Measurements from ENCODE around the gene DTX3L. TPM values are rescaled to one million over a fixed set of nuclear protein-coding genes. Genes with fewer than 3 reads are reported as not detected.

DTX3L gene
- 9.9 TPM for total RNA-seq

GRCh38 chr3:122564155-122564912, at the start of gene DTX3L, which contains the start of gene PARP9:
DTX3L (plus strand) TSS chr3:122564338; CDS start chr3:122564427, 89 bp downstream.
PARP9 (minus strand) TSS chr3:122564300; CDS start chr3:122559620, 4,680 bp downstream.
- Histone ChIP-seq H3K4me1 (ENCODE audit: control insufficient read depth in 3 of 3, insufficient read depth in 3 of 3, low read length in 3 of 3) (peaks cover 11 to 23% (median 17%) of the 10 kb centered on the region in 3 donors), H3K9me3 (ENCODE audit: control insufficient read depth in 3 of 3, low read length in 3 of 3) (no peaks in the 10 kb centered on the region), H3K4me3 (ENCODE audit: low read length in 3 of 3) (peak within 1 kb of the TSS; percentile 85 to 91 (median 89)), H3K36me3 (ENCODE audit: control insufficient read depth in 3 of 3, insufficient read depth in 3 of 3, low read length in 3 of 3) (peaks cover 3 to 40% (median 27%) of the 10 kb centered on the region in 3 donors), H3K9ac (ENCODE audit: low read depth in 1 of 3, low read length in 3 of 3) (peak within 1 kb of the TSS; percentile 90 to 96 (median 91)), H3K27ac (ENCODE audit: low read depth, low read length) (peak within 1 kb of the TSS; percentile 97), H3K27me3 (ENCODE audit: control insufficient read depth in 3 of 3, insufficient read depth in 3 of 3, low read length in 3 of 3) (no peaks in the 10 kb centered on the region)

- no peaks in the 10 kb centered on the region for H3K36me3 ChIP-seq (ENCODE audit: control insufficient read depth in 3 of 3, insufficient read depth in 3 of 3, low read length in 3 of 3)
- H3K27ac ChIP-seq (ENCODE audit: low read depth, low read length), result peak overlapping the region; percentile 100
- no peaks in the 10 kb centered on the region for H3K27me3 ChIP-seq (ENCODE audit: control insufficient read depth in 3 of 3, insufficient read depth in 3 of 3, low read length in 3 of 3)
- peak overlapping the region; percentile 79 to 87 (median 86) for H3K4me3 ChIP-seq (ENCODE audit: low read length in 3 of 3)
- H3K9ac ChIP-seq (ENCODE audit: low read depth in 1 of 3, low read length in 3 of 3), result peak overlapping the region; percentile 92 to 99 (median 97)
- H3K4me1 ChIP-seq (ENCODE audit: control insufficient read depth in 3 of 3, insufficient read depth in 3 of 3, low read length in 3 of 3), result peaks cover 18 to 23% (median 23%) of the 10 kb centered on the region in 3 donors
- H3K9me3 ChIP-seq (ENCODE audit: control insufficient read depth in 3 of 3, low read length in 3 of 3), result no peaks in the 10 kb centered on the region
These were observed 49.1 kb upstream of the DTX3L start for GRCh38 chr3:122515020-122515468.

GRCh38 chr3:122515870-122516269, 48.3 kb upstream of the DTX3L start:
- Histone ChIP-seq H3K36me3 (ENCODE audit: control insufficient read depth in 3 of 3, insufficient read depth in 3 of 3, low read length in 3 of 3) (no peaks in the 10 kb centered on the region), H3K9ac (ENCODE audit: low read depth in 1 of 3, low read length in 3 of 3) (no peak overlapping the region), H3K27ac (ENCODE audit: low read depth, low read length) (no peak overlapping the region), H3K27me3 (ENCODE audit: control insufficient read depth in 3 of 3, insufficient read depth in 3 of 3, low read length in 3 of 3) (no peaks in the 10 kb centered on the region), H3K4me3 (ENCODE audit: low read length in 3 of 3) (no peak overlapping the region), H3K4me1 (ENCODE audit: control insufficient read depth in 3 of 3, insufficient read depth in 3 of 3, low read length in 3 of 3) (peaks cover 13 to 23% (median 19%) of the 10 kb centered on the region in 3 donors), H3K9me3 (ENCODE audit: control insufficient read depth in 3 of 3, low read length in 3 of 3) (no peaks in the 10 kb centered on the region)

- Histone ChIP-seq H3K27ac (ENCODE audit: low read depth, low read length) (no peak overlapping the region), H3K27me3 (ENCODE audit: control insufficient read depth in 3 of 3, insufficient read depth in 3 of 3, low read length in 3 of 3) (no peaks in the 10 kb centered on the region), H3K36me3 (ENCODE audit: control insufficient read depth in 3 of 3, insufficient read depth in 3 of 3, low read length in 3 of 3) (no peaks in the 10 kb centered on the region)
These were observed 47.2 kb upstream of the DTX3L start for GRCh38 chr3:122516846-122517360.

GRCh38 chr3:122519693-122520092, 44.4 kb upstream of the DTX3L start:
- Histone ChIP-seq H3K4me1 (ENCODE audit: control insufficient read depth in 3 of 3, insufficient read depth in 3 of 3, low read length in 3 of 3) (peaks cover 0 to 5% (median 2%) of the 10 kb centered on the region in 3 donors), H3K36me3 (ENCODE audit: control insufficient read depth in 3 of 3, insufficient read depth in 3 of 3, low read length in 3 of 3) (no peaks in the 10 kb centered on the region), H3K27me3 (ENCODE audit: control insufficient read depth in 3 of 3, insufficient read depth in 3 of 3, low read length in 3 of 3) (no peaks in the 10 kb centered on the region), H3K9ac (ENCODE audit: low read depth in 1 of 3, low read length in 3 of 3) (no peak overlapping the region), H3K4me3 (ENCODE audit: low read length in 3 of 3) (no peak overlapping the region), H3K27ac (ENCODE audit: low read depth, low read length) (no peak overlapping the region), H3K9me3 (ENCODE audit: control insufficient read depth in 3 of 3, low read length in 3 of 3) (no peaks in the 10 kb centered on the region)

More at GRCh38 chr3:122516846-122517360, 47.2 kb upstream of the DTX3L start:
- H3K4me3 ChIP-seq (ENCODE audit: low read length in 3 of 3), result no peak overlapping the region
- H3K9ac ChIP-seq (ENCODE audit: low read depth in 1 of 3, low read length in 3 of 3), result no peak overlapping the region
- H3K4me1 ChIP-seq (ENCODE audit: control insufficient read depth in 3 of 3, insufficient read depth in 3 of 3, low read length in 3 of 3), result peaks cover 5 to 16% (median 11%) of the 10 kb centered on the region in 3 donors
- no peaks in the 10 kb centered on the region for H3K9me3 ChIP-seq (ENCODE audit: control insufficient read depth in 3 of 3, low read length in 3 of 3)

GRCh38 chr3:122520861-122521260, 43.3 kb upstream of the DTX3L start:
- Histone ChIP-seq H3K9ac (ENCODE audit: low read depth in 1 of 3, low read length in 3 of 3) (no peak overlapping the region), H3K9me3 (ENCODE audit: control insufficient read depth in 3 of 3, low read length in 3 of 3) (no peaks in the 10 kb centered on the region), H3K4me3 (ENCODE audit: low read length in 3 of 3) (no peak overlapping the region), H3K27ac (ENCODE audit: low read depth, low read length) (no peak overlapping the region), H3K4me1 (ENCODE audit: control insufficient read depth in 3 of 3, insufficient read depth in 3 of 3, low read length in 3 of 3) (no peaks in the 10 kb centered on the region), H3K27me3 (ENCODE audit: control insufficient read depth in 3 of 3, insufficient read depth in 3 of 3, low read length in 3 of 3) (no peaks in the 10 kb centered on the region), H3K36me3 (ENCODE audit: control insufficient read depth in 3 of 3, insufficient read depth in 3 of 3, low read length in 3 of 3) (no peaks in the 10 kb centered on the region)

- no peak overlapping the region for H3K9ac ChIP-seq (ENCODE audit: low read depth in 1 of 3, low read length in 3 of 3)
- no peaks in the 10 kb centered on the region for H3K27me3 ChIP-seq (ENCODE audit: control insufficient read depth in 3 of 3, insufficient read depth in 3 of 3, low read length in 3 of 3)
- peaks cover 4 to 10% (median 4%) of the 10 kb centered on the region in 3 donors for H3K36me3 ChIP-seq (ENCODE audit: control insufficient read depth in 3 of 3, insufficient read depth in 3 of 3, low read length in 3 of 3)
- H3K4me3 ChIP-seq (ENCODE audit: low read length in 3 of 3), result no peak overlapping the region
- H3K27ac ChIP-seq (ENCODE audit: low read depth, low read length), result no peak overlapping the region
- no peaks in the 10 kb centered on the region for H3K4me1 ChIP-seq (ENCODE audit: control insufficient read depth in 3 of 3, insufficient read depth in 3 of 3, low read length in 3 of 3)
- no peaks in the 10 kb centered on the region for H3K9me3 ChIP-seq (ENCODE audit: control insufficient read depth in 3 of 3, low read length in 3 of 3)
These were observed 40.8 kb upstream of the DTX3L start for GRCh38 chr3:122523317-122523716.

GRCh38 chr3:122530164-122530563, 34.0 kb upstream of the DTX3L start:
- no peak overlapping the region for H3K27ac ChIP-seq (ENCODE audit: low read depth, low read length)
- H3K9ac ChIP-seq (ENCODE audit: low read depth in 1 of 3, low read length in 3 of 3), result no peak overlapping the region
- no peaks in the 10 kb centered on the region for H3K9me3 ChIP-seq (ENCODE audit: control insufficient read depth in 3 of 3, low read length in 3 of 3)
- no peaks in the 10 kb centered on the region for H3K4me1 ChIP-seq (ENCODE audit: control insufficient read depth in 3 of 3, insufficient read depth in 3 of 3, low read length in 3 of 3)
- no peak overlapping the region for H3K4me3 ChIP-seq (ENCODE audit: low read length in 3 of 3)
- H3K36me3 ChIP-seq (ENCODE audit: control insufficient read depth in 3 of 3, insufficient read depth in 3 of 3, low read length in 3 of 3), result peaks cover 19 to 55% (median 46%) of the 10 kb centered on the region in 3 donors
- no peaks in the 10 kb centered on the region for H3K27me3 ChIP-seq (ENCODE audit: control insufficient read depth in 3 of 3, insufficient read depth in 3 of 3, low read length in 3 of 3)

GRCh38 chr3:122533480-122533879, 30.7 kb upstream of the DTX3L start:
- Histone ChIP-seq H3K27me3 (ENCODE audit: control insufficient read depth in 3 of 3, insufficient read depth in 3 of 3, low read length in 3 of 3) (no peaks in the 10 kb centered on the region), H3K27ac (ENCODE audit: low read depth, low read length) (no peak overlapping the region), H3K4me3 (ENCODE audit: low read length in 3 of 3) (no peak overlapping the region), H3K9ac (ENCODE audit: low read depth in 1 of 3, low read length in 3 of 3) (no peak overlapping the region), H3K9me3 (ENCODE audit: control insufficient read depth in 3 of 3, low read length in 3 of 3) (no peaks in the 10 kb centered on the region), H3K36me3 (ENCODE audit: control insufficient read depth in 3 of 3, insufficient read depth in 3 of 3, low read length in 3 of 3) (peaks cover 15 to 57% (median 57%) of the 10 kb centered on the region in 3 donors), H3K4me1 (ENCODE audit: control insufficient read depth in 3 of 3, insufficient read depth in 3 of 3, low read length in 3 of 3) (no peaks in the 10 kb centered on the region)

GRCh38 chr3:122533931-122534334, 30.2 kb upstream of the DTX3L start:
- no peak overlapping the region for H3K4me3 ChIP-seq (ENCODE audit: low read length in 3 of 3)
- no peaks in the 10 kb centered on the region for H3K4me1 ChIP-seq (ENCODE audit: control insufficient read depth in 3 of 3, insufficient read depth in 3 of 3, low read length in 3 of 3)
- H3K27me3 ChIP-seq (ENCODE audit: control insufficient read depth in 3 of 3, insufficient read depth in 3 of 3, low read length in 3 of 3), result no peaks in the 10 kb centered on the region
- H3K9me3 ChIP-seq (ENCODE audit: control insufficient read depth in 3 of 3, low read length in 3 of 3), result no peaks in the 10 kb centered on the region
- no peak overlapping the region for H3K27ac ChIP-seq (ENCODE audit: low read depth, low read length)
- no peak overlapping the region for H3K9ac ChIP-seq (ENCODE audit: low read depth in 1 of 3, low read length in 3 of 3)
- peaks cover 15 to 60% (median 58%) of the 10 kb centered on the region in 3 donors for H3K36me3 ChIP-seq (ENCODE audit: control insufficient read depth in 3 of 3, insufficient read depth in 3 of 3, low read length in 3 of 3)
